CD14-positive monocyte (primary cell): ENCODE data around the gene ADAMTSL3. TPM values are rescaled to one million over a fixed set of nuclear protein-coding genes. Genes with fewer than 3 reads are reported as not detected.
"Not testable (repeated sequence)": the region's sequence is repeated elsewhere in the genome, so short reads cannot be mapped to it uniquely, and the experiment has no call there.

ENCODE experiments used
- DNase-seq, 3 donors: peaks; one replicate each; pipeline ENCODE4 v3.0.0-alpha.2; 2011 to 2022
- H2AFZ ChIP-seq: 2 replicates; pipeline ENCODE4 v1.6.0; 2012; ENCODE audit warnings: mild to moderate bottlenecking, low read depth, low read length, inconsistent platforms; ENCODE audit not compliant: insufficient read depth, poor library complexity, severe bottlenecking
- H3K27ac ChIP-seq, 2 donors: 1 replicate in 1 of 2; 2 replicates in 1 of 2; pipeline ENCODE4 v1.5.1; 2012 to 2013; ENCODE audit warnings: low read length in 2 of 2, control low read depth in 1 of 2, inconsistent platforms in 1 of 2, low read depth in 1 of 2, mild to moderate bottlenecking in 1 of 2
- H3K27me3 ChIP-seq, 2 donors: one replicate each; pipeline versions ENCODE4 v1.6.0 to v1.6.1; 2011 to 2013; ENCODE audit warnings: low read length in 2 of 2; ENCODE audit not compliant: control insufficient read depth in 2 of 2, insufficient read depth in 2 of 2
- H3K36me3 ChIP-seq, 2 donors: replicated peaks in 1 of 2; 1 replicate in 1 of 2; 2 replicates in 1 of 2; pipeline versions ENCODE4 v1.5.1 to v1.6.1; 2012 to 2013; ENCODE audit warnings: low read length in 2 of 2, control low read depth in 1 of 2, inconsistent platforms in 1 of 2, mild to moderate bottlenecking in 1 of 2; ENCODE audit not compliant: insufficient read depth in 2 of 2, control insufficient read depth in 1 of 2
- H3K4me1 ChIP-seq, 2 donors: 1 replicate in 1 of 2; 2 replicates in 1 of 2; pipeline versions ENCODE4 v1.5.1 to v1.6.1; 2012 to 2013; ENCODE audit warnings: low read length in 2 of 2, control low read depth in 1 of 2, inconsistent platforms in 1 of 2, mild to moderate bottlenecking in 1 of 2, moderate library complexity in 1 of 2; ENCODE audit not compliant: insufficient read depth in 2 of 2, control insufficient read depth in 1 of 2
- H3K4me2 ChIP-seq: replicated peaks from 2 replicates; pipeline ENCODE3; 2012; ENCODE audit warnings: low read length, moderate library complexity, mild to moderate bottlenecking; ENCODE audit not compliant: poor library complexity, severe bottlenecking; ENCODE audit errors: extremely low read depth
- H3K4me3 ChIP-seq, 3 experiments: fragments of 200-600 bp in 1 of 3; sonication (generic) in 1 of 3; replicated peaks in 1 of 3; 1 replicate in 2 of 3; 2 replicates in 1 of 3; pipeline ENCODE4 v1.5.1; 2011 to 2013; ENCODE audit warnings: low read length in 3 of 3, mild to moderate bottlenecking in 3 of 3, control low read depth in 2 of 3, low read depth in 2 of 3, inconsistent platforms in 1 of 3, moderate library complexity in 1 of 3
- H3K79me2 ChIP-seq: 2 replicates; pipeline ENCODE4 v1.6.0; 2012; ENCODE audit warnings: mild to moderate bottlenecking, control low read depth, inconsistent platforms, low read length, moderate library complexity; ENCODE audit not compliant: insufficient read depth
- H3K9ac ChIP-seq: 2 replicates; pipeline ENCODE4 v1.6.0; 2017; ENCODE audit warnings: low read length, mild to moderate bottlenecking; ENCODE audit not compliant: insufficient read depth, poor library complexity, severe bottlenecking
- H3K9me3 ChIP-seq, 2 donors: replicated peaks in 1 of 2; 1 replicate in 1 of 2; 2 replicates in 1 of 2; pipeline versions ENCODE4 v1.5.1 to v1.6.1; 2012 to 2013; ENCODE audit warnings: low read length in 2 of 2, control low read depth in 1 of 2; ENCODE audit not compliant: control insufficient read depth in 1 of 2, insufficient read depth in 1 of 2
- H4K20me1 ChIP-seq: 2 replicates; pipeline ENCODE4 v1.6.0; 2012; ENCODE audit warnings: mild to moderate bottlenecking, low read length, control low read depth, moderate library complexity; ENCODE audit not compliant: insufficient read depth
- H3K27ac Mint-ChIP-seq, 7 donors: one replicate each; pipeline ENCODE4 v1.8.0; 2020; ENCODE audit warnings: mild to moderate bottlenecking in 7 of 7, mixed read lengths in 7 of 7, moderate library complexity in 6 of 7, inconsistent platforms in 2 of 7
- H3K27me3 Mint-ChIP-seq, 3 donors: one replicate each; pipeline ENCODE4 v1.8.0; 2021 to 2022; ENCODE audit warnings: low read depth in 3 of 3, mild to moderate bottlenecking in 3 of 3, mixed read lengths in 3 of 3, moderate library complexity in 3 of 3, inconsistent platforms in 1 of 3
- H3K36me3 Mint-ChIP-seq, 2 donors: one replicate each; pipeline ENCODE4 v1.8.0; 2020; ENCODE audit warnings: mixed read lengths in 2 of 2, inconsistent platforms in 1 of 2, mild to moderate bottlenecking in 1 of 2
- H3K4me1 Mint-ChIP-seq: one replicate; pipeline ENCODE4 v1.8.0; 2020; ENCODE audit warnings: mild to moderate bottlenecking, mixed read lengths
- H3K4me3 Mint-ChIP-seq, 2 donors: one replicate each; pipeline ENCODE4 v1.8.0; 2020; ENCODE audit warnings: mild to moderate bottlenecking in 2 of 2, mixed read lengths in 2 of 2, moderate library complexity in 1 of 2
- H3K9me3 Mint-ChIP-seq, 7 donors: one replicate each; pipeline ENCODE4 v1.8.0; 2020 to 2022; ENCODE audit warnings: mixed read lengths in 7 of 7, mild to moderate bottlenecking in 6 of 7, moderate library complexity in 6 of 7, inconsistent platforms in 2 of 7
- WGBS: methylation state at CpG from one replicate; pipeline ENCODE4 v1.1.5; 2013; ENCODE audit warnings: missing lambda C conversion rate; ENCODE audit not compliant: insufficient coverage; 5-methylcytosine and 5-hydroxymethylcytosine counted together
- intact Hi-C, 2 donors: fragments of 100-400 bp; cut with micrococcal nuclease; formaldehyde crosslinking; loops; one replicate each; pipeline versions ENCODE4 v1.15.0 to v1.15.1; 2023
- polyA plus RNA-seq, 3 donors: library from polyadenylated mRNA; depleted of rRNA in 1 of 3; unstranded in 2 of 3; stranded (reverse) in 1 of 3; fragments of 300-500 nt in 2 of 3; fragments of >200 nt in 1 of 3; fragmentation: Illumina TruSeq in 2 of 3; gene quantifications; 1 replicate in 2 of 3; 2 replicates in 1 of 3; pipeline ENCODE4 v1.2.3, GENCODE V29; 2012 to 2021
- TF ChIP-seq, protein P1 (sequence below): fragments of 200-600 bp; IDR thresholded peaks from one replicate; pipeline ENCODE4 v1.8.0; 2022; ENCODE audit warnings: antibody characterized with exemption, mild to moderate bottlenecking

The ADAMTSL3 gene
- polyA plus RNA-seq, 3 donors, result not detected

DNA sequence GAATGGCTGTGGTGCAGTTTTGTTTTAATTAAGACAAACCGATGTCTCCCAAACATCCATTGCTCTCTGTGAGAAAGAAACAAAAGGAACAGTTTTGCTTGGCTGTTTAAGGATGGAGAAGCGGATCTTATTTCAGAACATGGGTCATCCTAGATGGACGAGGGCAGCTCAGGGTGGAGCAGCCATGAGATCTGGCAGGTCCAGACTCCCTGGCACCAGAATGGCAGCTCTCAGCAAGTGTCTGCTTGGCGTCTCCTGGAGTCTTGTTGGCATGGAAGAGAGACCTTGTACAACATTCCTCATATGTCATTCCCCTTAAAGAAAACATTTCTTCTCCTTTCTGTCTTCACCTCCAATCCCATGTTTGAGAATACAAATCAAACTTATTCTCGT, 93.8 kb downstream of the ADAMTSL3 start:
- TF ChIP-seq, protein P1, sequence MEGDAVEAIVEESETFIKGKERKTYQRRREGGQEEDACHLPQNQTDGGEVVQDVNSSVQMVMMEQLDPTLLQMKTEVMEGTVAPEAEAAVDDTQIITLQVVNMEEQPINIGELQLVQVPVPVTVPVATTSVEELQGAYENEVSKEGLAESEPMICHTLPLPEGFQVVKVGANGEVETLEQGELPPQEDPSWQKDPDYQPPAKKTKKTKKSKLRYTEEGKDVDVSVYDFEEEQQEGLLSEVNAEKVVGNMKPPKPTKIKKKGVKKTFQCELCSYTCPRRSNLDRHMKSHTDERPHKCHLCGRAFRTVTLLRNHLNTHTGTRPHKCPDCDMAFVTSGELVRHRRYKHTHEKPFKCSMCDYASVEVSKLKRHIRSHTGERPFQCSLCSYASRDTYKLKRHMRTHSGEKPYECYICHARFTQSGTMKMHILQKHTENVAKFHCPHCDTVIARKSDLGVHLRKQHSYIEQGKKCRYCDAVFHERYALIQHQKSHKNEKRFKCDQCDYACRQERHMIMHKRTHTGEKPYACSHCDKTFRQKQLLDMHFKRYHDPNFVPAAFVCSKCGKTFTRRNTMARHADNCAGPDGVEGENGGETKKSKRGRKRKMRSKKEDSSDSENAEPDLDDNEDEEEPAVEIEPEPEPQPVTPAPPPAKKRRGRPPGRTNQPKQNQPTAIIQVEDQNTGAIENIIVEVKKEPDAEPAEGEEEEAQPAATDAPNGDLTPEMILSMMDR, result no peak
- H3K4me2 ChIP-seq, result no peak overlapping the region
- H3K27me3 Mint-ChIP-seq, result peaks cover 0 to 3% (median under 1%) of the 10 kb centered on the region in 3 donors
- no peaks in the 10 kb centered on the region for H3K9me3 ChIP-seq
- peaks cover 7% of the 10 kb centered on the region for H3K4me1 Mint-ChIP-seq
- H3K79me2 ChIP-seq, result no peaks in the 10 kb centered on the region
- H3K4me1 ChIP-seq, result peaks cover 0 to 8% of the 10 kb centered on the region in 2 donors
- peaks cover 0 to 9% (median 0%) of the 10 kb centered on the region in 7 donors for H3K9me3 Mint-ChIP-seq
- no peaks in the 10 kb centered on the region for H3K36me3 ChIP-seq
- WGBS, result 84% methylated on average over 5 of the region's 5 CpGs
- H3K4me3 ChIP-seq, result no peak overlapping the region
- H2AFZ ChIP-seq, result no peak overlapping the region
- intact Hi-C loops, result no loop called here
- H3K36me3 Mint-ChIP-seq, result no peaks in the 10 kb centered on the region
- no peaks in the 10 kb centered on the region for H3K27me3 ChIP-seq
- no peak for DNase-seq
- no peak overlapping the region for H3K9ac ChIP-seq
- no peaks in the 10 kb centered on the region for H4K20me1 ChIP-seq
- no peak overlapping the region for H3K4me3 Mint-ChIP-seq
- H3K27ac Mint-ChIP-seq, result peak overlapping the region in 1 of 7 donors; percentile 7
- H3K27ac ChIP-seq, result no peak overlapping the region

DNA sequence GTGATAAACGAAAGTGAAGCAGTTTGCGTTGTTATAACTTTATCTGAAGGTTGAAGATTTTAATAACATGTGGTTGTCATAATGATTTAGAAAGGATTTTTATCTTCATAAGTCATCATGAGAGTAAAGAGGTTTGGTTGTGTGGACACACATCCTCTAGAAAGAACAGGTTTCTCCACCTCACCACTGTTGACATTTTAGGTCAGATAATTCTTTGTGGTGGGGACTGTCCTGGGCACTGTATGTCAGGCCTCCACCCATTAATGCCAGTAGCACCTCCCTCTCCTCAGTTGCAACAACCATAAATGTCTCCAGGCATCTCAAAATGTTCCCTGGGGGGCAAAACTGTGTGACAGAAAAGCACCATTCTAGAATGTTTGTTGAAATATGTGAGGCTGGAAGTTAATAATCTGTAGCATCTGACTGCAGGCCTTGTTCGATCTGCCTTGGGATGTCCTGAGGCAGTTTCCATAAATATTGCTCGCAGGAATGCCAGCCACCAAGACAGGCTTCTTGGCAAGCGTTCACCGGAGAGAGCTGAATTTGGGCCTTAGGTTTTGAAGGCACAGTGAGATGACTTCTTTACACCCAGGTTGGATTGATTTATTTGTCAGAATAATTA, 100.1 kb downstream of the ADAMTSL3 start:
- Mint-ChIP-seq H3K36me3 (no peaks in the 10 kb centered on the region), H3K27ac (peak overlapping the region in 1 of 7 donors; percentile 25), H3K9me3 (peaks cover 8 to 18% (median 12%) of the 10 kb centered on the region in 7 donors), H3K4me3 (no peak overlapping the region), H3K27me3 (peaks cover 0 to 2% (median 0%) of the 10 kb centered on the region in 3 donors), H3K4me1 (peaks cover 4% of the 10 kb centered on the region)
- WGBS, result 90% methylated on average over 2 of the region's 6 CpGs
- no peak overlapping the region for H3K27ac ChIP-seq
- H2AFZ ChIP-seq, result no peak overlapping the region
- TF ChIP-seq, protein P1, result no peak
- intact Hi-C loops, result no loop called here
- H3K4me3 ChIP-seq, result no peak overlapping the region
- no peaks in the 10 kb centered on the region for H3K4me1 ChIP-seq
- no peak overlapping the region for H3K4me2 ChIP-seq
- H3K9me3 ChIP-seq, result peaks cover 0 to 8% of the 10 kb centered on the region in 2 donors
- no peaks in the 10 kb centered on the region for H3K79me2 ChIP-seq
- no peak for DNase-seq
- no peaks in the 10 kb centered on the region for H3K27me3 ChIP-seq
- no peaks in the 10 kb centered on the region for H4K20me1 ChIP-seq
- H3K36me3 ChIP-seq, result no peaks in the 10 kb centered on the region
- no peak overlapping the region for H3K9ac ChIP-seq

DNA sequence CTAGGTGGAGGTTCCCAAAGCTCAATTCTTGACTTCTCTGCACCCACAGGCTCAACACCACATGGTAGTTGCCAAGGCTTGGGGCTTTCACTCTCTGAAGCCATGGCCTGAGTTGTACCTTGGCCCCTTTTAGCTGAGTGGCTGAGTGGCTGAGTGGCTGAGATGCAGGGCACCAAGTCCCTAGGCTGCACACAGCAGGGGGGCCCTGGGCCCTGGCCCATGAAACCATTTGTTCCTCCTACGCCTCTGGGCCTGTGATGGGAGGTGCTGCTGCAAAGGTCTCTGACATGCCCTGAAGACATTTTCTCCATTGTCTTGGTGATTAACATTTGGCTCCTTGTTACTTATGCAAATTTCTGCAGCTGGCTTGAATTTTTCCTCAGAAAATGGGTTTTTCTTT, 103.4 kb downstream of the ADAMTSL3 start:
- H3K36me3 ChIP-seq, H3K4me3 ChIP-seq, H3K27me3 ChIP-seq, H2AFZ ChIP-seq, intact Hi-C loops, H4K20me1 ChIP-seq, H3K27me3 Mint-ChIP-seq, H3K79me2 ChIP-seq, H3K27ac Mint-ChIP-seq, H3K27ac ChIP-seq, DNase-seq, H3K4me1 ChIP-seq, H3K4me2 ChIP-seq, H3K36me3 Mint-ChIP-seq, H3K9me3 ChIP-seq, H3K4me1 Mint-ChIP-seq, H3K4me3 Mint-ChIP-seq, H3K9ac ChIP-seq: not testable (repeated sequence)
- WGBS, result no CpG with 5 or more reads among the region's 1 CpG
- H3K9me3 Mint-ChIP-seq, result peaks cover 8 to 18% (median 16%) of the 10 kb centered on the region in 7 donors
